H1 (cell line): ENCODE data around the gene LAMA3. TPM values are rescaled to one million over a fixed set of nuclear protein-coding genes. Genes with fewer than 3 reads are reported as not detected.

Experiments used
- ATF3 ChIP-seq: IDR thresholded peaks from 2 replicates; pipeline ENCODE4 v1.6.1; 2011; ENCODE audit warnings: low read depth, mild to moderate bottlenecking, low read length; ENCODE audit not compliant: insufficient read depth
- E2F6 ChIP-seq: IDR thresholded peaks from 2 replicates; pipeline ENCODE4 v1.6.1; 2012; ENCODE audit warnings: inconsistent platforms
- GABPA ChIP-seq: IDR thresholded peaks from 2 replicates; pipeline ENCODE4 v1.6.1; 2011; ENCODE audit warnings: mild to moderate bottlenecking, low read length, moderate library complexity, borderline replicate concordance; ENCODE audit not compliant: insufficient read depth
- POLR2A ChIP-seq, 2 experiments: IDR thresholded peaks; 1 replicate in 1 of 2; 2 replicates in 1 of 2; pipeline ENCODE4 v1.6.1; 2011; ENCODE audit warnings: low read depth in 2 of 2, low read length in 2 of 2, mild to moderate bottlenecking in 2 of 2; ENCODE audit errors: control extremely low read depth in 1 of 2
- SIRT6 ChIP-seq: IDR thresholded peaks from one replicate; pipeline ENCODE4 v1.7.1; 2012; ENCODE audit warnings: low read length, inconsistent platforms
- SIX5 ChIP-seq: IDR thresholded peaks from 2 replicates; pipeline ENCODE4 v1.6.1; 2011; ENCODE audit warnings: mild to moderate bottlenecking, low read depth, low read length
- TAF1 ChIP-seq: IDR thresholded peaks from 2 replicates; pipeline ENCODE4 v1.6.1; 2011; ENCODE audit warnings: mild to moderate bottlenecking, low read depth, low read length
- ZNF274 ChIP-seq: IDR thresholded peaks from 2 replicates; pipeline ENCODE4 v1.7.0; 2012; ENCODE audit warnings: low read length, borderline replicate concordance; ENCODE audit errors: extremely low read depth
- polyA plus RNA-seq, 7 experiments: library from polyadenylated mRNA; depleted of rRNA in 3 of 7; stranded (reverse) in 5 of 7; unstranded in 2 of 7; fragments of >200 nt in 5 of 7; fragments of 200-250 nt in 2 of 7; gene quantifications; 1 replicate in 5 of 7; 2 replicates in 1 of 7; 4 replicates in 1 of 7; pipeline versions ENCODE4 v1.2.1 to v1.2.3, GENCODE V29; 2011 to 2013; ENCODE audit warnings: missing spikeins in 2 of 7, mixed read lengths in 2 of 7
- total RNA-seq: library from RNA; stranded (reverse); fragmentation: NEBNext Ultra II Directional; extraction: Animal tissue kit (Norgen Biotek cat#: 25700); gene quantifications from 2 replicates; pipeline ENCODE4 v1.2.1, GENCODE V29; 2021

Gene LAMA3
- total and polyA plus RNA-seq, 2 of the 8 experiments (the other 6 are each of a cell fraction or from before 2014, with no cell fraction given) = 0.76 to 5.0 TPM

- TF ChIP-seq ATF3 (no peak), POLR2A (IDR thresholded peaks at IDR 0.05; ENCODE audit: control extremely low read depth in 1 of 2, low read depth in 2 of 2, low read length in 2 of 2) (no peak), E2F6 (no peak), SIX5 (no peak), ZNF274 (no peak), GABPA (no peak), TAF1 (no peak), SIRT6 (no peak)
- TF ChIP-seq, all 59 proteins: peak for 0
These were observed 41.6 kb downstream of the LAMA3 start (continued) for GRCh38 chr18:23730857-23731256.
